Neutrophil (primary cell): Measurements from ENCODE around the gene NAV3.

Experiments used
- H3K27ac ChIP-seq: fragments of 200-600 bp; sonication (generic); 2 replicates; pipeline ENCODE4 v1.5.1; 2016; ENCODE audit warnings: mild to moderate bottlenecking, moderate library complexity
- H3K27me3 ChIP-seq: fragments of 200-600 bp; sonication (generic); 2 replicates; pipeline ENCODE4 v1.6.0; 2016; ENCODE audit warnings: mild to moderate bottlenecking
- H3K36me3 ChIP-seq: fragments of 200-600 bp; sonication (generic); 2 replicates; pipeline ENCODE4 v1.5.1; 2017
- H3K4me1 ChIP-seq, 2 experiments: fragments of 200-600 bp in 1 of 2; sonication (generic) in 1 of 2; 1 replicate in 1 of 2; 2 replicates in 1 of 2; pipeline versions ENCODE4 v1.5.1 to v1.6.1; 2013 to 2016; ENCODE audit warnings: low read depth in 1 of 2, low read length in 1 of 2, mild to moderate bottlenecking in 1 of 2, moderate library complexity in 1 of 2; ENCODE audit not compliant: control insufficient read depth in 1 of 2, insufficient read depth in 1 of 2
- H3K4me3 ChIP-seq, 2 experiments: fragments of 200-600 bp in 1 of 2; sonication (generic) in 1 of 2; 1 replicate in 1 of 2; 2 replicates in 1 of 2; pipeline ENCODE4 v1.5.1; 2013 to 2016; ENCODE audit warnings: low read depth in 1 of 2, low read length in 1 of 2, mild to moderate bottlenecking in 1 of 2, moderate library complexity in 1 of 2
- H3K9me3 ChIP-seq: fragments of 200-600 bp; sonication (generic); 2 replicates; pipeline ENCODE4 v1.5.1; 2016
- CTCF ChIP-seq: fragments of 200-600 bp; sonication (generic); IDR thresholded peaks from 2 replicates; pipeline ENCODE4 v1.5.1; 2016; ENCODE audit warnings: antibody characterized with exemption

NAV3 gene

GRCh38 chr12:77965790-77966189, 135.1 kb downstream of the NAV3 start:
- no peak for TF ChIP-seq CTCF
- no peak overlapping the region for H3K4me3 ChIP-seq

GRCh38 chr12:77968021-77968420, 137.3 kb downstream of the NAV3 start:
- no peaks in the 10 kb centered on the region for H3K4me1 ChIP-seq
- no peak overlapping the region for H3K4me3 ChIP-seq
- no peak overlapping the region for H3K27ac ChIP-seq
- H3K36me3 ChIP-seq, result no peaks in the 10 kb centered on the region
- no peaks in the 10 kb centered on the region for H3K9me3 ChIP-seq
- TF ChIP-seq CTCF, result no peak
- no peaks in the 10 kb centered on the region for H3K27me3 ChIP-seq

More at GRCh38 chr12:77965790-77966189, 135.1 kb downstream of the NAV3 start:
- no peaks in the 10 kb centered on the region for H3K9me3 ChIP-seq
- no peak overlapping the region for H3K27ac ChIP-seq
- no peaks in the 10 kb centered on the region for H3K27me3 ChIP-seq
- H3K4me1 ChIP-seq, result no peaks in the 10 kb centered on the region
- H3K36me3 ChIP-seq, result no peaks in the 10 kb centered on the region

- H3K9me3 ChIP-seq, result no peaks in the 10 kb centered on the region
- H3K27me3 ChIP-seq, result no peaks in the 10 kb centered on the region
- no peaks in the 10 kb centered on the region for H3K36me3 ChIP-seq
- no peak for TF ChIP-seq CTCF
- H3K4me1 ChIP-seq, result no peaks in the 10 kb centered on the region
- H3K4me3 ChIP-seq, result no peak overlapping the region
- H3K27ac ChIP-seq, result no peak overlapping the region
Observed at GRCh38 chr12:77968571-77968970, 137.9 kb downstream of the NAV3 start.

GRCh38 chr12:77973579-77973978, 142.9 kb downstream of the NAV3 start:
- no peak overlapping the region for H3K4me3 ChIP-seq

GRCh38 chr12:77974645-77975044, 144.0 kb downstream of the NAV3 start:
- Histone ChIP-seq H3K27me3 (no peaks in the 10 kb centered on the region), H3K9me3 (no peaks in the 10 kb centered on the region), H3K4me3 (no peak overlapping the region), H3K27ac (no peak overlapping the region), H3K4me1 (no peaks in the 10 kb centered on the region), H3K36me3 (no peaks in the 10 kb centered on the region)
- TF ChIP-seq CTCF, result no peak

More at GRCh38 chr12:77973579-77973978, 142.9 kb downstream of the NAV3 start:
- H3K4me1 ChIP-seq, result no peaks in the 10 kb centered on the region
- H3K9me3 ChIP-seq, result no peaks in the 10 kb centered on the region
- no peaks in the 10 kb centered on the region for H3K36me3 ChIP-seq
- no peak overlapping the region for H3K27ac ChIP-seq
- H3K27me3 ChIP-seq, result no peaks in the 10 kb centered on the region
- TF ChIP-seq CTCF, result no peak
